EH (cell line): ENCODE data around the gene SLC36A1.

ENCODE experiments used
- DNase-seq: peaks from one replicate; pipeline ENCODE4 v3.0.0-alpha.2; 2015; ENCODE audit warnings: low read depth

Gene SLC36A1

DNA sequence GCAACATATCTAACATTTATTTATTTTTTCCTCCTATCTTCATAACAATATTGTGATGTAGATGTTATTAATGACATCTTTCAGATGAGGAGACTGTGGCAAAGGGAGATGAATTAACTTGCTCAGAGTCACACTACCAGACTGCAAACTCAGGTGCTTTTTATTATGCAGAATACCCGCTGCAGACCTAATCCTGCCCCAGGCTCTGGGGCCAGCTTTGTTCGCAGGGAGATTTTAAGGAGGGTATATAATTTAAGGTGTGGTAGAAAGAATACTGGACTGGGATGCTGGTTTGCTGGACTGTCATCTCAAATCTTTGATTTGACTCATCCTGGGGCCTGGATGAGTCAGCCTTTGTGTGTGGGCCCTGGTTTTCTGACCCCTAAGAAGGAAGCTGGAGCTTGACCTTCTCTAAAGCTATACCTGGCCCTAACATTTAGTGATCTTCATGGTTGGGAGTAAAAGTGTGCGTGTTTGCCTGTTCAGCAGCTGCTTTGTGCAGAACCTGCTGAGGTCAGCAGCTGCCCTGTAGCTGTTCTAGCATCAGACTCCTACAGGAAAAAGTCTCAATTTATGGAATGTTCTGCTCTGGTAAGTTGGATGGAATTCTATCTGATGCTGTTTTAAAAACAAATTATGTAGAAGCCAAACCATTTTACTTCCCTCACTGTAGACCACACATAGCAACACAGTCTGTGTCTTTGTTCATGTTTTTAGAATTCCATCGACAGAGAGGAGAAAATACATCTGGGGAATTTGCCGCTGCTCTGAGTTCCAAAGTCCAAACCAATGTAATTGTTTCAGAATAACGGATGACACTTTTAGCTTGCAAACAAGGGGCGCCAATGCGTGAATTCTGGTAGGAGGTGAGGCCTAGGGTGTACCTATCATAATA is 4.5 kb downstream of the SLC36A1 start:
- peak; percentile 60 for DNase-seq

DNA sequence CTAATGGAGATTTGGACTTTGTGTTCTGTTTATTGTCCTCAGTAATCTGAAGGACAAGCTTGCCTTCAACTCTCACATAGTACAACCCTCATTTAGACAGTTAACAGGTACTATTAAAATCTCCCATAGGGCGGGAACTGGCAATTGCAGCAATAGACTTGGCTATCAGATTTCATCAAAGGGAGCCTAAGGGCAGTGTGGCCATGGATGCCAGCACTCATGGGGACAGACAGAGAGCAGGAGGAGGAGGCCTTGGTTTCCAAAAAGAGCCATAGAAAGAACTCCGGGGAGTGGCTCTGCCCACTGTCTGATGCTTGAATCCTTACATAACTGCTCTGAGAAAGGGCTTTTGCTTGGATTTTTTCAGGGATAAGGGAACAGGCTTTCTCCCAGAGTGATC is 6.8 kb downstream of the SLC36A1 start:
- DNase-seq: no peak

DNA sequence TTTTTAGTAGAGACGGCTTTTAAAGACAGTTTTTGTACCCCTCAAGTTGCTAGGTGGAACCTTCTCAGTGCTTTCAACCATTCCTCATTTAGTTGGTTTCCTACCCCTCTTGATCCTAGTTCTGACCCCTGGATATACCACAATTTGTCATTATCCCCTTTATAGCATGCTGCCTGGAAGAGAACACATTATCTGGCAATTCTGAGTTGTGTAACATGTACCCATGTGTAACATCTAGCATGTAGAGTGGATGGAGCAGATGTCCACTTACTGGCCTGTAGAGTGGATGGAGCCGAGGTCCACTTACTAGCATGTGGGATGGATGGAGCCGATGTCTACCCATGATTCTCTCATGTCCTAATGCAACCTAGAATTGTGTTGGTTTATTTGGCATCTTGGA is 7.5 kb downstream of the SLC36A1 start:
- no peak for DNase-seq

DNA sequence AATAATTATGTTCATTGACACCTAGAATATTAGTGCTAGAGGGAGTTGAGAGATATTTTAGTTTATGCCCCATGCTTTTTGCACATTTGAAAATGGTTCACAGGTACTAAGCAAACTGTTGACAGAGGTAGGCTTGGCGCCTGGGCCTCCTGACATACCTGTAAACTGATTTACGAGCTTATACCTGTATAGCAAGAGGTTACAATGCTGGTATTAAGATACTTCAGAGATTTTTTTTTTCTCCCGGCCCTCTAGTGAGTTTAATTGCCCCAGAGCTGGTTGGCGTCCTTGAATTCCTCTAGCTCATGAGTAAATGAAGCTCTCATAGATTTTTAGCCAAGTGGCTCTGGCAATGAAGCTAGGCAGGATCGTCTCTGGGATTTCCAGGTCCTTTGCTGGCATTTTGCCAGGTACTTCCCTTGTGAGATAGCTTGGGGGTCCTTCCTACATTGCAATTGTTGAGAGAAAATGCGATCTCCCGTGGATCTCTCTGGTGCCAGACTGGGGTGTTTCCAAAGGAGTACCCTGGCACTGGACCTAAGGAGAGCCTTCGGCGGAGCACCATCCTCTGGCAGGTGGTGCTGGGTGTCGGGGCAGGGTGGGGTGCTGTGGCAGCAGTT is 9.0 kb downstream of the SLC36A1 start:
- no peak for DNase-seq

DNA sequence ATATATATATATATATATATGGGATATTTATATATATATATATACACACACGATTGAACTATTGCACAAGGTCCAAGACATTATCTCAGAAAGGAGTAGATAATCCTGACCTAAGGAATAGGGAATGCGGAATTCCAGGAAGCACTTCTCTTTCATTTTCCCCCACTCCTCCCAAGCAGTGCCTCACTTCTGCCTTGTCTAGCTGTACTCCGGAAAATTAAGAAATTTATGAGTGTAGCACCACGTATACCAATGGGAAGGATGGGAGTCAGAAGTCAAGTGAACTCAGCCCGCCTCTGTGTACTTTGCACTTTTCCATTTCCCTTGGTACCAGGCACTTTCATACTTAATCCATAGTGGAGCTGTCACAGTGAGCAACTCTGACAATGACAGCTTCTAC is 10.9 kb downstream of the SLC36A1 start:
- DNase-seq: no peak

DNA sequence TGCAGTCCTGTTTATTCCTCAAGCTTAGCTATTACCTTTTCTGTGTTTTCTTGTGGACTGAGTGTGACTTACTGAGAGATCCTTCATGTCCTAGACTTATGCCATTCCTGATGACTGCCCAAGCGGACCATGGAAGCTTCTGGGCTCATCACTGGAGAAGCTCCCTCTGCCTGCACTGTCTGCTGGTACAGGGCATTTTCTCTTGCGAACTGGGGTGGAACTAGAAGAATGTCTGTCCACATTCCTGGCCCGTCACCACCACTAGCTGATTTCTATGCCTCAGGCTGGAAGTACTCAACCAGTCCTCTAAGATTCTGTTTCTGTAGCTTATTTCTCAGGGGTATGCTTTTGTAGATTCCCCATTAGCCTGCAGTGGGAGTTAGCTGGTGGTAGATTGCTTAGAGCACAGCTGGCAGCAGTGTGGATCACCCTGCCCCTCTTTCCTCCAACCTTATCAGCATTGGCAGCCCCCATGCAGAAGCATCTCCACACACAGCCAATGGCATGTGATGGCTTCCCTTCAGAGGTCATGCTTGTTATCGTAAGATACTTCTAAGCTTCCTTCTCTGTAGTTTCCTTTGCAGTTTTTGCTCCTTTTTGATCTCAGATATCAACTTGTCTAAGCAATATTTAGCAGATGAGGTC is 12.4 kb downstream of the SLC36A1 start:
- peak; percentile 82 for DNase-seq

DNA sequence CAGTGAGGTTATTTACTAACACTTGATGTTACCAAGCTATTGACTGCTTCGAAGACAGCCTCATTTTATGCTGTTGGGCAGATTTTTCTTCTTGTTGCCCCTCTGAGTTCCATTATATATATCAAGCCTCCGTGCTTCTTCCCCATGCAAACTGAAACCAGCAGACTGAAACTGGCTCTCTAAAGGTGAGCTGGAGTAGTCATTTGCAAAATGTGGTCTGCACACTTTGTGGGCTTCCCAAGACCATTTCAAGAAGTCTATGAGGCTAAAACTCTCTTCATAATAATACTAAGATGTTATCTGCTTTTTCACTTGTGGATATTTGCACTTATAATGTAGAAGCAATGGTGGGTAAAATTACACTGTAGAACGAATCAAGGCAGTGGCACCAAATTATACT is 13.9 kb downstream of the SLC36A1 start:
- no peak for DNase-seq

DNA sequence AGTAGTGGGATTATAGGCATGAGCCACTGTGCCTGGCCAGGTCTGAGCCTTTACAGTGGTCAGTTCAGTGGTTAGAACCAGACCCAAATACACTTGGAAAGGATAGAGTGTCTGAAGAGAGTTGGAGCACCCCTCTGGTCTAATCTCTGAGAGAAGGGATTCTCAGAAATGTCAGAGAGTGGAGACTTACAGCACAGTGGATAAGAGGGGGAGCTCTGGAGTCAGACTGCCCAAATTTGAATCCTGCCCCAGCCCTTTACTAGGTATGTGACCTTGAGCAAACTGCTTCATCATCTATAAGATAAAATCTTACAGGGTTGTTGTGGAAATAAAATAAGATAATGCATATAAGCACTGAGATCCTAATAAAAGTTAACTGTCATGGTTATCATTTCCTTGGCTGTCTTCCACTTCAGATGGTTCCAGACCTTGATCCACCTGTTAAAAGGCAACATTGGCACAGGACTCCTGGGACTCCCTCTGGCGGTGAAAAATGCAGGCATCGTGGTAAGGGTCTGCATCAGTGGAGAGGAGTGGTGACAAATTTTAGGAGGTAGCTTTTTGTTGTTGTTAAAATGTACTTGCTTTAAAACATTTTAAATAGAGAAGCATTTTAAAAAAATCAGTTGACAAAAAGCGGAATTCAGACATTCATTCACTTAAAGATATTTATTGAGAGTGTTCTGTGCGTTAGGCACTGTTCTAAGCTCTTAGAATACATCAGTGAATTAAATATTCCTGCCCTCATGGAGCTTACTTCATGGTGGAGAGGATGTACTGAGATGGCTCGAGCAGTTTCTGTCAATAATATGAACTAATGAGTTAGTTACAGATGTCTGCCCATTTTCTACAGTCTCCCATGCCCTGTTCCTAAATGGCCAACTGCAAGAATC is 16.0 kb downstream of the SLC36A1 start:
- no peak for DNase-seq

DNA sequence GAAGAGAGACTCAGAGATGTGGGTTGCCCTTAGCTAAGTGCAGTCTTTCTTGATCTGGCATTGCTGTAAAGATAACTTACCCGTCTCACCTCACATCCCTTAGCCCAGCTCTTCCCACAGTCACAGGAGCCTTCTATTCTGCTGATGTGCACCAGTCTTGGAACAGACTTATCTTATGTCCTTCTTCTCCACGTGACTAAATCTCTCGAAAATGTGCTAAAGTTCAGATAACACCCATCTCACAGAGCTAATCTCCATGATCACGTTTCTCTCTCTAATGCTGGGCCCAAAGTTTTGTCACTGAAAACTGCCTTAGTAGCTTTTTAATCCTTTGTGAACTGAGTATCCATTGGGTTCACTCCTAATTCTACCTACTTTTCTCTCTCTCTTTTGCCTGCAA is 16.7 kb downstream of the SLC36A1 start:
- DNase-seq: no peak

DNA sequence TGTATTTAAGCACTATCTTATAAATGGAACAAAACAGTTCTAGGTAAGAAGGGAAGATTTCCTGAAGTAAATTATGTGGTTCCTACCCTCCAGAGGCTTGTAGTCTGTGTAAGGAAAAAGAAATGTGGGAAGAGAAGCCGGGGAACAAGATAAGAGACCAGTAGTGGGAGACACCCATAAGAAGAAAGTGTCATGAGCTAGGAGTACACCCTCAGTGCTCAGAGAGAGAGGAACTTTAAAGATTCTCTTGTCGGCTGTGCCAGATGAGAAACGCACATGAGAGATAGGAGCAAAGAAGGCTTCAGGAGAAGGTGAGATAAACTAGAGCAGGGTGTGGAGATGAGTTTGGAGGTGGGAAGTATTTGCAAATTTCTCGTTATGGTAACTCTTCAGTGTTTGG is 18.1 kb downstream of the SLC36A1 start:
- no peak for DNase-seq

DNA sequence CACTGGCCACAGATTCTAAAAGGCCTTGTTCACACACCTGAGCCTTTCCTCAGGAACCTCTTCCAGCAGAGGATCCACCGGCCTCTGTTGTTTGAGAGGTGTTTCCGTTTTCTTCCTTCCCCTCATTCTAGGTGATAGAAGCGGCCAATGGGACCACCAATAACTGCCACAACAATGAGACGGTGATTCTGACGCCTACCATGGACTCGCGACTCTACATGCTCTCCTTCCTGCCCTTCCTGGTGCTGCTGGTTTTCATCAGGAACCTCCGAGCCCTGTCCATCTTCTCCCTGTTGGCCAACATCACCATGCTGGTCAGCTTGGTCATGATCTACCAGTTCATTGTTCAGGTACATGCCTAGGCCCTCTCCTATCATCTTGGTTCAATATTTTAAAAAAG is 20.2 kb downstream of the SLC36A1 start:
- no peak for DNase-seq

DNA sequence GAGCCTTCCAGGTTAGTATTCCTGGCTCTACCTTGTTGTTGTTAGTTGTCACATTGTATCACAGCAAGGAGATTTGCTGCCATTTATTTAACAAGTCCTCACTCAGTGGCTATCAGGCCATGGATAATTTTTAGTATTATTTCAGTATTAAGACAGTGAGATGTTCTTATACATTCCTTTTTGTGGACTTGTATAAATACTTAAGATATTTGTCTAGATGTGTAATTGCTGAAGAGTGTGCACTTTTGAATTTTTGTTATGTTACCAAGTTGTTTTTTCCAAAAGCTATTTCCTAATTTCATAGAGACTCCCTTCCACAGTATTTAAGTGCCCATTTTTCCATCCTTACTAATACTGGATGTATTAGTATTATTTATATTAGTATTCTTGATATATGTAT is 22.0 kb downstream of the SLC36A1 start:
- peak; percentile 66 for DNase-seq

DNA sequence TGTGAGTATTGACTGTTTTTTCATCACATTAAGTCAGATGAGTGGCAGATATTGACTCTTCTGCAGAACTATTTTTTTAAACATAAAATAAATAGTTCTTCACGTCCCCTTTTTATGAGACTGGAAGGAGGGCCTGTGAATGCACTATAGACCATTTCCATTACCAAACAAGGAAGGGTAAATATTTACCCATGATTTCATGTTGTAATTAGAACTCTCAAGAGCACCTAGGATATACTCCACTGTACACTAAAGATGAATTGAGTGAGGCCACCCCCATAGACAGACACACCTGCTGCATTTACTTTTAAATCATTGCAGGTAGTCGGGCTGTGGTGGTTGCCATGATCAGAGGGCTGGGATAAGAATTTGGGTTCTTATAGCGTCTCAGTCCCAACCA is 22.6 kb downstream of the SLC36A1 start:
- DNase-seq: no peak

DNA sequence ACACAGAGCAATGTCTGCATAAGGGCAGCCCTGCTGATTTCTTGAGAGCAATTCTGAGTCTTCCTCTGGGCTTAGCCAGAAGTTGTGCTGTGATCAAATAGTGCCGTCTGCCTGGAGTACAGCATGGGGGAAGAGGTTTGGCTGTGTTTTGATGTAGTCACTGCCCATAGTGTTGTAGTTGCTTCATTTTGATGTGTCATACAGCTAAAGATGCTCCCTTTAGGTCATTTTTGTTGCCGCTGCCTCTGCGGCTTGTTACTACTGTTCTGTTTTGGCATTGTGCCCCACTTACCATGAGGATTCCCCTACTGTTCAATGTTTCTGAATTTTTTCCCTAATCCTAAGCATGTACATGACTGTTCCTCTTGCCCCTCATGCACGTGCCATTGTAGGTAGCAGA is 23.0 kb downstream of the SLC36A1 start:
- peak; percentile 83 for DNase-seq

DNA sequence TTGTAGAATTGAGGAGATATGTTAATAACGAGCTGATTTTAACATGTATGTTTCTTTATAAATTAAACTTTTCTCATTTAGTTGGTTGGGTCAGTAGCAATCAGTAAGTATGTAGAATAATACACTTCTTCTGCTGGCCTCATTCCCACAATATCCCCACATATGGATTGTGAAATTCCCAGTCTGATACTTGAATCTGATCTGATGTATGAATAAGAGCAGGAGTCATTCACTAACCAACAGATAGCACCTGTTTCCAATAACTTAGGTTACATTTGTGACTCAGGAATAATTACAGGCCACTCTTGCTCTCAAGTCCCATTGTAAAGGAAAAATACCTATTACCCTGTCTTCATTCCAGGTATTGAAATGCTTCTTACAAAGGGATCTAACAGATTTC is 23.9 kb downstream of the SLC36A1 start:
- no peak for DNase-seq

DNA sequence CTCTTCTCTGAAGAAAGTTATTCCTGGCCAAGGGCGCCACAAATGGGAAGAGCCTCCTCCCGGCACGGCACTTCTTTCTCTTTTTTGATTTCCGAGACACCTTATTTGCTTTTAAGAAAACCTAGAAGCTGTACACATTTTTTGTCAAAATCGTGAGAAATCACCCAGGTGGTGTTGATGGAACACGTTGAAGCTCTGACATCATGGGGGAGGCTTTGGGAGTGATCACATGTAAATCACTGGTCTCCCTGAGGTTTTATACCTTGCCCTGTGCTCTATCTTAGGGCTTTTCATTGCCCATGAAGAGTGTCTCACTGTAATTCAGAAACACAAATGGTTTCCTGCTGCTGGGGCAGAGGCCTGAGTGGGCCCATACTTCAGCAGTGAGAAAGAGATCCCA is 27.4 kb downstream of the SLC36A1 start:
- no peak for DNase-seq

DNA sequence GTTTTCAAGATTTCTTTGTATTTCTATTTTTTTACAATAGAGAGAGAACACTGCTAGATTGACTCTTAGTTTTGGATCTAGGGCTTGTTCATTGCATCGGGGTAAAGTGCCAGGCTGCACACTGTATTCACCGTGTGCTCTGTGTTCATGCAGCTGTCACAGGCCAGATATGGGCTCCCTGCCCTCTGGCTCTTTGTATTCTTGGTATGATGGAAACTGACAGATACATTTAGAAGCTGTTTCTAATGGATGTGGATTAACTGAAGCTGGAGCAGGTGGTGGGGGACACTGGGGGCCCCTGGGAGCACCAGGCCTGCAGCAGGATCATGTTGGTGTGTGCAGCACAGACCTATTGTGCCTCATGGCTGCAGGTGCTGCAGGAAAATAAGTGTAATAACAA is 28.0 kb downstream of the SLC36A1 start:
- DNase-seq: no peak

DNA sequence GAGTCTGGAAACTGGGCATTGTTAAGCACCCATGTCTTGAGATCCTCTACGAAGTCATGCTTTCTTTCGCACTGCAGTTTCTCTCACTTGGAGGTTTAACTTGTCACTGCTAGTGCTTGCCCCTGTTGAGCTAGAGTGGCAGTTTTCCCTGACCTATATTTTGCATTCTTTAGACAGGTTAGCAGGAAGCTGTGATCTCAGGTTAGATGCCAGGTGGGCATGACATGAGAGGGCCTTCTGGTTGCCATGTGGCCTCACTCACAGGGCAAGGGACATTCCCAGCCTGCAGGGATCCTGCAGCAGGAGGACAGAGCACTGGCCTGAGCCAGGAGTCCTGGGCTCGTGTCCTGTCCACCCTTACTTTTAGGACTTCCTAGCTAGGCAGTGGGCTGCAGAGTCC is 28.6 kb downstream of the SLC36A1 start:
- no peak for DNase-seq

DNA sequence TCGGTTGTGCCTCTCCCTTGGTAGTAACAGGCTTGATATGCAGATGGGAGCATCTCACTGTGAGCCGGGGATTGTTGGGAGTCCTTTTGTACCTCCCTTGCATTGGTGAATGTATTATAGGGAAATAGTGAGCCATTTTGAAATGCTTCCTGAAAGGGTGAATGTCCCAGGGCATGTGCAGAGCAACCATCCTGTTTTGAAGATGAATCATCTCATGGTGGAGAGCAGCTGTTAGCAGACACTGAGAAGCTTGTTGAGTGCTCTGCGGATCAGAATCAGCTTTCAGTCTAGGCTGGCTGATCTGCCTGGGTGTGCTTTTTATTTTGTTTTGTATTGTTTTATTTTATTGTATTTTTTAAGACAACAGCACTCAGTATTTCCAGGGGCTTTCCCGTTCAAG is 29.7 kb downstream of the SLC36A1 start:
- DNase-seq: peak; percentile 46

DNA sequence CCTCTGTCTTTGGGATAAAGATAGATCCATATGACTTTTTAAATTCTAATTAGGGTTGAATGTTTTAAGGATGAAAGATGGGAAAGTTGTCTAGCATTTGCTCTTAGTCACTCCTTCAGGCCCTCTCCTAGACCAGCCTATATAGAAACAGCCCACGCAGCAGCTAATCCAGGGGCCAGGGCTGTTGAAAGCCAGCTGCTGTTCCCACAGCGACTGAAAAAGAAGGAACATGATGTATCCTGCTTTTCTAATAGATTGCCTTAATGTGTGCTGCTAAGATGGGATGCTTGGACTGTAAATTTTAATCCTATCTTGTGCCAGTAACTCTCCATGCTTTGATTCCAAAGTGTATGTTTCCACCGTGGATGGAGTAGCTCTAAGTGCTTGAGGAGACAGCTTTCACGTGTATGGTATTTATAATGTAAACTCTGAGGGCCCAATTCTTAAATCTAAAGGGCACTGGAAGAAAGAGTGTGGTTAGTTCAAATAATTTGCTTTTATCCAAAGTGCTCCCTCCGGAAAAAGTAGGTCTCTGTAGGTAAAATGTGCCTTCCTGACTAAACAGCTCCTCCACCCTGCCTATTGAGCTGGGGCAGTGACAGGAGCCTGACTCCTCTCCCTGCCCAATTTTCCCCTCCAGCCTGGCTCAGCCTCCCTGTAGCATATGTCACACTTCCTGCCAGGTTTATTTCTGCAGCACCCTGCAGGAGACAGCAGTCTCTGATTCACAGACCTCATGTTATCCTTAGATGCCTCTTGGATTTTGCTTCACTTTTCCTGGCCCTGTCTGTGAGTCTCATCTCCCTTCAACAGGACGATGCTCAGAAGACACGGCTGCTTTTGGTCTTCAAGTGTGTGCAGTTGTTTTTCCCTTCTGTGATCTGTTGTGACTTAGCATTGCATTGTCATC is 33.2 kb downstream of the SLC36A1 start:
- DNase-seq: peak; percentile 72

DNA sequence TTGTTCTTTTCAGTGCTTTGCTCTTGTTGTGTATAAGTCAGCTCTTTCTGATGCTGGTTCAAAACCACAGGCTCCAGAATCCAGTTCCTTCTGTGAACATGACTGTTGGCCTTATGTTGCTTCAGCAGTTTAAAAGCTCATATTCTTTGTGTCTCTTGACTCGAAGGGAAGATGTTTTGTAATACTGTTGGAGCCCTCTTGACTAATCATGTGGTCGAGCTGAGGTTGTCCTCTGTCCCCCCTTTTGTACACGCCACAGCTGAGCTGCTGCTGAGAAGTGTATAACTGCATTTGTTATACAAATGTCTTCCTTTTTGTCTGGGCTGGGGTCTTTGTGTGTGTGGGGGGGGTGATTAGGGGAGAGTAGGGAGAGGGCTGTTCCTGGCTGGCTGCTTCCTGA is 35.8 kb downstream of the SLC36A1 start:
- DNase-seq: no peak
